Parathyroid adenoma (tissue), 2 donors: ENCODE results near the gene HEBP2.
"Not testable (repeated sequence)": the region's sequence is repeated elsewhere in the genome, so short reads cannot be mapped to it uniquely, and the experiment has no call there.

Experiments
- H2AFZ ChIP-seq: fragments of 300-600 bp; sonication (generic); one replicate; pipeline ENCODE4 v1.7.0; 2017; ENCODE audit warnings: antibody characterized with exemption, mild to moderate bottlenecking
- H3K27ac ChIP-seq: fragments of 300-600 bp; sonication (generic); one replicate; pipeline ENCODE4 v1.7.0; 2017
- H3K27me3 ChIP-seq: fragments of 300-600 bp; sonication (generic); one replicate; pipeline ENCODE4 v1.7.0; 2017; ENCODE audit warnings: low read length; ENCODE audit not compliant: control insufficient read depth, insufficient read depth
- H3K36me3 ChIP-seq: fragments of 300-600 bp; sonication (generic); one replicate; pipeline ENCODE4 v1.7.0; 2017; ENCODE audit warnings: low read length; ENCODE audit not compliant: control insufficient read depth, insufficient read depth
- H3K4me1 ChIP-seq: fragments of 300-600 bp; sonication (generic); one replicate; pipeline ENCODE4 v1.7.0; 2017; ENCODE audit warnings: control low read depth
- H3K4me2 ChIP-seq: fragments of 300-600 bp; sonication (generic); one replicate; pipeline ENCODE4 v1.7.0; 2017; ENCODE audit warnings: low read length
- H3K4me3 ChIP-seq: fragments of 300-600 bp; sonication (generic); one replicate; pipeline ENCODE4 v1.7.0; 2017; ENCODE audit warnings: low read depth, low read length
- H3K79me2 ChIP-seq: fragments of 300-600 bp; sonication (generic); one replicate; pipeline ENCODE4 v1.7.0; 2017; ENCODE audit warnings: control low read depth
- H3K9ac ChIP-seq: fragments of 300-600 bp; sonication (generic); one replicate; pipeline ENCODE4 v1.7.0; 2017; ENCODE audit warnings: mild to moderate bottlenecking
- H3K9me3 ChIP-seq: fragments of 300-600 bp; sonication (generic); one replicate; pipeline ENCODE4 v1.7.0; 2017; ENCODE audit warnings: low read length; ENCODE audit not compliant: control insufficient read depth
- CTCF ChIP-seq: fragments of 300-600 bp; sonication (generic); IDR thresholded peaks from one replicate; pipeline ENCODE4 v1.7.0; 2017; ENCODE audit warnings: antibody characterized with exemption, mild to moderate bottlenecking
- donor health status: primary hyperparathyroidism.

The HEBP2 gene

GRCh38 chr6:138403801-138404665 lies at the start of gene HEBP2:
Gene HEBP2 (plus strand): TSS chr6:138404223. CDS start chr6:138404496, 273 bp downstream.
- H3K9me3 ChIP-seq, result no peaks in the 10 kb centered on the region
- H3K79me2 ChIP-seq, result no peaks in the 10 kb centered on the region
- no peaks in the 10 kb centered on the region for H3K36me3 ChIP-seq
- TF ChIP-seq CTCF, result peak; percentile 68
- peak within 1 kb of the TSS; percentile 89 for H2AFZ ChIP-seq
- H3K27me3 ChIP-seq, result no peaks in the 10 kb centered on the region
- peak within 1 kb of the TSS; percentile 63 for H3K4me2 ChIP-seq
- H3K27ac ChIP-seq, result peak within 1 kb of the TSS; percentile 88
- H3K9ac ChIP-seq, result peak within 1 kb of the TSS; percentile 64
- peaks cover 6% of the 10 kb centered on the region for H3K4me1 ChIP-seq
- peak within 1 kb of the TSS; percentile 60 for H3K4me3 ChIP-seq

GRCh38 chr6:138357928-138358327 lies 46.1 kb upstream of the HEBP2 start:
- no peaks in the 10 kb centered on the region for H3K4me1 ChIP-seq
- H3K27ac ChIP-seq, result no peak overlapping the region
- H3K36me3 ChIP-seq, result peaks cover 2% of the 10 kb centered on the region
- no peak overlapping the region for H3K9ac ChIP-seq
- no peaks in the 10 kb centered on the region for H3K27me3 ChIP-seq
- no peak overlapping the region for H3K4me3 ChIP-seq
- no peak overlapping the region for H2AFZ ChIP-seq
- H3K9me3 ChIP-seq, result no peaks in the 10 kb centered on the region
- H3K4me2 ChIP-seq, result no peak overlapping the region
- TF ChIP-seq CTCF, result no peak
- no peaks in the 10 kb centered on the region for H3K79me2 ChIP-seq

- not testable (repeated sequence) for H3K27me3 ChIP-seq, H3K4me3 ChIP-seq, H3K4me1 ChIP-seq, H3K79me2 ChIP-seq, H3K4me2 ChIP-seq, H3K36me3 ChIP-seq, H2AFZ ChIP-seq, H3K9me3 ChIP-seq, H3K9ac ChIP-seq, H3K27ac ChIP-seq
These were observed 35.3 kb upstream of the HEBP2 start for GRCh38 chr6:138368684-138369083.

GRCh38 chr6:138370631-138371451 lies 33.2 kb upstream of the HEBP2 start:
- no peaks in the 10 kb centered on the region for H3K9me3 ChIP-seq
- no peak for TF ChIP-seq CTCF
- H3K4me2 ChIP-seq, result no peak overlapping the region
- peaks cover 6% of the 10 kb centered on the region for H3K4me1 ChIP-seq
- peak overlapping the region; percentile 36 for H2AFZ ChIP-seq
- no peaks in the 10 kb centered on the region for H3K36me3 ChIP-seq
- H3K79me2 ChIP-seq, result no peaks in the 10 kb centered on the region
- H3K27ac ChIP-seq, result no peak overlapping the region
- H3K27me3 ChIP-seq, result no peaks in the 10 kb centered on the region
- H3K9ac ChIP-seq, result no peak overlapping the region
- H3K4me3 ChIP-seq, result no peak overlapping the region

GRCh38 chr6:138371452-138371711 lies 32.6 kb upstream of the HEBP2 start:
- peak overlapping the region; percentile 36 for H2AFZ ChIP-seq
- H3K4me2 ChIP-seq, result no peak overlapping the region

More at GRCh38 chr6:138371452-138371711, 32.6 kb upstream of the HEBP2 start:
- peaks cover 11% of the 10 kb centered on the region for H3K4me1 ChIP-seq
- H3K27ac ChIP-seq, result no peak overlapping the region
- no peaks in the 10 kb centered on the region for H3K36me3 ChIP-seq
- H3K27me3 ChIP-seq, result no peaks in the 10 kb centered on the region
- no peak overlapping the region for H3K9ac ChIP-seq
- no peak for TF ChIP-seq CTCF
- no peaks in the 10 kb centered on the region for H3K9me3 ChIP-seq
- no peaks in the 10 kb centered on the region for H3K79me2 ChIP-seq
- no peak overlapping the region for H3K4me3 ChIP-seq
